ENCODE data around the gene MED13L. TPM values are rescaled to one million over a fixed set of nuclear protein-coding genes. Genes with fewer than 3 reads are reported as not detected.

MED13L gene
- total RNA-seq, 1 donor from 2014 or later = 117 TPM

DNA sequence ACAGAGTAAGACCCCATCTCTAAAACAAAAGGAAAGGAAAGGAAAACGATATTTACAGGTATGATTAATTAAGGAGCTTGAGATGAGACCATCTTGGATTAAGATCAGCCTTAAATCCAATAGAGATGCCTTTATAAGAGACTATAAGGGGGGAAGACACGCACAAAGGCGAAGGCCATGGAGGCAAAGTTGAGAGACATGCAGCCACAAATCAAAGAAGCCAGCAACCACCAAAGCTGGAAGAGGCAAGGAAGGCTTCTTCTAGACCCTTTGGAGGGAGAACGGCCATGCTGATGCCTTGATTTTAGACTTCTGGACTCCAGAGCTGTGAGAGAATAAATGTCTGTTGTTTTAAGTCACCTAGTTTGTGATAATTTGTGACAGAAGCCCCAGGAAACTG is 39.6 kb upstream of the MED13L start:
- intact Hi-C loops (cut with DNase I) = no loop called here
- no peak overlapping the region for H3K4me3 ChIP-seq
- no peak overlapping the region for H3K27ac ChIP-seq
- no peaks in the 10 kb centered on the region for H3K36me3 ChIP-seq
- H3K9me3 ChIP-seq = no peaks in the 10 kb centered on the region
- no peak for DNase-seq (ENCODE audit: low spot score in 2 of 2)
- H3K4me1 ChIP-seq = peaks cover 7 to 20% of the 10 kb centered on the region in 2 donors
- TF ChIP-seq, protein P1, sequence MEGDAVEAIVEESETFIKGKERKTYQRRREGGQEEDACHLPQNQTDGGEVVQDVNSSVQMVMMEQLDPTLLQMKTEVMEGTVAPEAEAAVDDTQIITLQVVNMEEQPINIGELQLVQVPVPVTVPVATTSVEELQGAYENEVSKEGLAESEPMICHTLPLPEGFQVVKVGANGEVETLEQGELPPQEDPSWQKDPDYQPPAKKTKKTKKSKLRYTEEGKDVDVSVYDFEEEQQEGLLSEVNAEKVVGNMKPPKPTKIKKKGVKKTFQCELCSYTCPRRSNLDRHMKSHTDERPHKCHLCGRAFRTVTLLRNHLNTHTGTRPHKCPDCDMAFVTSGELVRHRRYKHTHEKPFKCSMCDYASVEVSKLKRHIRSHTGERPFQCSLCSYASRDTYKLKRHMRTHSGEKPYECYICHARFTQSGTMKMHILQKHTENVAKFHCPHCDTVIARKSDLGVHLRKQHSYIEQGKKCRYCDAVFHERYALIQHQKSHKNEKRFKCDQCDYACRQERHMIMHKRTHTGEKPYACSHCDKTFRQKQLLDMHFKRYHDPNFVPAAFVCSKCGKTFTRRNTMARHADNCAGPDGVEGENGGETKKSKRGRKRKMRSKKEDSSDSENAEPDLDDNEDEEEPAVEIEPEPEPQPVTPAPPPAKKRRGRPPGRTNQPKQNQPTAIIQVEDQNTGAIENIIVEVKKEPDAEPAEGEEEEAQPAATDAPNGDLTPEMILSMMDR (IDR thresholded peaks at IDR 0.05) = no peak
- H3K27me3 ChIP-seq = no peaks in the 10 kb centered on the region

GRCh38 chr12:116314477-116314876 is 37.0 kb upstream of the MED13L start:
- H3K36me3 ChIP-seq = no peaks in the 10 kb centered on the region
- H3K4me3 ChIP-seq = no peak overlapping the region
- TF ChIP-seq, protein P1 (IDR thresholded peaks at IDR 0.05) = no peak
- DNase-seq (ENCODE audit: low spot score in 2 of 2) = peak in 1 of 2 donors; percentile 68
- H3K4me1 ChIP-seq = peaks cover 7 to 8% of the 10 kb centered on the region in 2 donors
- no peak overlapping the region for H3K27ac ChIP-seq
- no peaks in the 10 kb centered on the region for H3K27me3 ChIP-seq
- peaks cover 0 to 3% of the 10 kb centered on the region in 2 donors for H3K9me3 ChIP-seq
- intact Hi-C loops (cut with DNase I) = no loop called here

- H3K4me1 ChIP-seq = peaks cover 0 to 3% of the 10 kb centered on the region in 2 donors
- no peak for DNase-seq (ENCODE audit: low spot score in 2 of 2)
- TF ChIP-seq, protein P1 (IDR thresholded peaks at IDR 0.05) = no peak
- H3K9me3 ChIP-seq = peaks cover 0 to 5% of the 10 kb centered on the region in 2 donors
- no peak overlapping the region for H3K4me3 ChIP-seq
- H3K36me3 ChIP-seq = no peaks in the 10 kb centered on the region
- no peaks in the 10 kb centered on the region for H3K27me3 ChIP-seq
- H3K27ac ChIP-seq = no peak overlapping the region
- intact Hi-C loops (cut with DNase I) = no loop called here
Observed at GRCh38 chr12:116313194-116313927, 35.9 kb upstream of the MED13L start.

DNA sequence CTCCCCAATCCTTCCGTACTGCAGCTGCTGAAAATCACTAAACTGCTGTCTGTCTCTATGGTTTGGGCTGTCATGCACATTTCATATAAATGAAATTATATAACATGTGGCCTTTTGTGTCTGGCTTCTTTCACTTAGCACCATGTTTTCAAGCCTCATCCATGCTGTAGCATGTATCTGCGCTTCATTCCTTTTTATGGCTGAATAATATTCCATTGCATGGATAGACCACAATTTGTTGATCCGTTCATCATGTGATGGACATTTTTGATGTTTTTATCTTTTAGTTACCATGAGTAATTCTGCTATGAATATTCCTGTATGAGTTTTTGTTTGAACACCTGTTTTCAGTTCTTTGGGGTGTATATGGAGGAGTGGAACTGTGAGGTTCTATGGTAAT is 32.6 kb upstream of the MED13L start:
- DNase-seq (ENCODE audit: low spot score in 2 of 2) = no peak
- H3K9me3 ChIP-seq = peaks cover 0 to 5% of the 10 kb centered on the region in 2 donors
- no peaks in the 10 kb centered on the region for H3K36me3 ChIP-seq
- H3K4me1 ChIP-seq = peaks cover 0 to 5% of the 10 kb centered on the region in 2 donors
- intact Hi-C loops (cut with DNase I) = no loop called here
- TF ChIP-seq, protein P1 (IDR thresholded peaks at IDR 0.05) = no peak
- H3K27ac ChIP-seq = no peak overlapping the region
- H3K27me3 ChIP-seq = no peaks in the 10 kb centered on the region
- no peak overlapping the region for H3K4me3 ChIP-seq

DNA sequence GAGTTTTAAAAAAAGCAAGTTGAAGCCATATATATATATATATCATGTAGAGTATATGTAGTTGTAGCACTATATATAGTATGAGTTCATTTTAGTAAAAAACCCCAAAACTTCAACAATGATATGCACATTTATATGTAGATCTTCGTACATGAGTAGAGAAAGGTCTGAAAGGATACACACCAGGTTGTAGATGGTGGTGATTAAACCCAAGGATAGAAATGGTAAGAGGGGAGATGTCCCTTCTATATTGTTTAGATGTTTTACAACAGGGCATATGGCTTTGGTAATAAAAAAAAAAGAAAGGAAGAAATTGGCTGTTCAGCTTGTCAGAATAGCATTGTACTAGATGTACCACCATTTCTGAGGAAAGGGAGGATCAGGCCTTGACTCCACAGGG is 31.9 kb upstream of the MED13L start:
- Histone ChIP-seq H3K27ac (no peak overlapping the region), H3K36me3 (no peaks in the 10 kb centered on the region), H3K4me1 (peaks cover 0 to 5% of the 10 kb centered on the region in 2 donors), H3K27me3 (no peaks in the 10 kb centered on the region), H3K4me3 (no peak overlapping the region), H3K9me3 (peaks cover 0 to 5% of the 10 kb centered on the region in 2 donors)
- TF ChIP-seq, protein P1 (IDR thresholded peaks at IDR 0.05) = no peak
- intact Hi-C loops (cut with DNase I) = no loop called here
- no peak for DNase-seq (ENCODE audit: low spot score in 2 of 2)

Measured in ascending aorta (tissue), 2 donors.